K562 (cell line): ENCODE results near the gene APOL2. TPM values are rescaled to one million over a fixed set of nuclear protein-coding genes. Genes with fewer than 3 reads are reported as not detected.

ENCODE experiments used
- COPS2 ChIP-seq: fragments of 450-650 bp; conservative IDR thresholded peaks from 2 replicates; pipeline ENCODE4 v1.6.1; 2016; ENCODE audit warnings: mild to moderate bottlenecking, moderate library complexity
- KLF13 ChIP-seq: fragments of 450-650 bp; IDR thresholded peaks from 2 replicates; pipeline ENCODE4 v1.6.1; 2016; ENCODE audit warnings: missing genetic modification characterization, low read depth, mild to moderate bottlenecking, missing compliant biosample characterization, moderate library complexity, borderline replicate concordance
- MAZ ChIP-seq, 2 experiments: fragments of 450-650 bp in 1 of 2; sonication (generic) in 1 of 2; formaldehyde crosslinking; IDR thresholded peaks in 1 of 2; conservative IDR thresholded peaks in 1 of 2; 2 replicates each; pipeline versions ENCODE4 v1.4.0 to v1.5.0; 2020; ENCODE audit warnings: mild to moderate bottlenecking in 1 of 2, missing genetic modification reagents in 1 of 2
- MYC ChIP-seq, 2 experiments: fragments of 250-450 bp in 1 of 2; sonication (Bioruptor Pico) in 1 of 2; IDR thresholded peaks; 2 replicates each; pipeline versions ENCODE4 v1.5.1 to v1.6.1; 2012 to 2021; ENCODE audit warnings: low read depth in 2 of 2, borderline replicate concordance in 1 of 2, improper control_type of control experiment in 1 of 2, low read length in 1 of 2, mild to moderate bottlenecking in 1 of 2, moderate library complexity in 1 of 2
- RB1 ChIP-seq: fragments of 450-650 bp; IDR thresholded peaks from 2 replicates; pipeline ENCODE4 v1.6.1; 2017; ENCODE audit warnings: low read depth, mild to moderate bottlenecking
- RCOR1 ChIP-seq, 2 experiments: IDR thresholded peaks; 2 replicates each; pipeline ENCODE4 v1.6.1; 2012; ENCODE audit warnings: low read depth in 2 of 2, low read length in 2 of 2, borderline replicate concordance in 1 of 2, improper control_type of control experiment in 1 of 2
- SP1 ChIP-seq: sonication (generic); formaldehyde crosslinking; IDR thresholded peaks from 2 replicates; pipeline ENCODE4 v1.8.1; 2022; ENCODE audit warnings: mild to moderate bottlenecking, missing genetic modification reagents
- YY1 ChIP-seq, 3 experiments: IDR thresholded peaks; 2 replicates each; pipeline ENCODE4 v1.6.1; 2011; ENCODE audit warnings: low read length in 2 of 3, mild to moderate bottlenecking in 2 of 3, moderate library complexity in 2 of 3, borderline replicate concordance in 1 of 3, control low read depth in 1 of 3, low read depth in 1 of 3; ENCODE audit not compliant: insufficient read depth in 3 of 3, insufficient replicate concordance in 2 of 3, control insufficient read depth in 1 of 3, insufficient read length in 1 of 3; ENCODE audit errors: extremely low read depth in 1 of 3
- polyA plus RNA-seq, 8 experiments: library from polyadenylated mRNA; depleted of rRNA in 4 of 8; stranded (reverse) in 5 of 8; unstranded in 3 of 8; fragments of >200 nt; fragmentation: Nextera tagmentation in 2 of 8; fragmentation: Illumina TruSeq in 1 of 8; extraction: Ambion mirVana in 2 of 8; extraction: Trizol in 1 of 8; gene quantifications; 2 replicates each; pipeline versions ENCODE4 v1.2.1 to v1.2.3, GENCODE V29; 2011 to 2014; ENCODE audit warnings: inconsistent platforms in 1 of 8, missing spikeins in 1 of 8
- total RNA-seq, 7 experiments: library from RNA; depleted of rRNA in 6 of 7; stranded (reverse); fragments of >200 nt in 6 of 7; fragmentation: Illumina TruSeq in 2 of 7; extraction: Trizol in 2 of 7; gene quantifications; 2 replicates each; pipeline versions ENCODE4 v1.2.1 to v1.2.3, GENCODE V29; 2011 to 2021; ENCODE audit warnings: low replicate concordance in 1 of 7
- TF ChIP-seq, protein P1 (sequence below): sonication (generic); formaldehyde crosslinking; IDR thresholded peaks from 2 replicates; pipeline ENCODE4 v1.9.0; 2022; ENCODE audit warnings: mild to moderate bottlenecking, missing genetic modification reagents
- TF ChIP-seq, protein P2 (sequence below), 3 experiments: IDR thresholded peaks in 2 of 3; conservative IDR thresholded peaks in 1 of 3; 2 replicates each; pipeline ENCODE4 v1.5.1; 2011 to 2012; ENCODE audit warnings: low read length in 3 of 3, mild to moderate bottlenecking in 3 of 3, control low read depth in 2 of 3, improper control_type of control experiment in 1 of 3, inconsistent platforms in 1 of 3, low read depth in 1 of 3, mixed read lengths in 1 of 3, moderate library complexity in 1 of 3; ENCODE audit not compliant: insufficient read depth in 2 of 3
- TF ChIP-seq, protein P3 (sequence below): fragments of 450-650 bp; IDR thresholded peaks from 2 replicates; pipeline ENCODE4 v1.6.1; 2016; ENCODE audit warnings: low read depth

Gene APOL2
- total and polyA plus RNA-seq, 9 of the 15 experiments (the other 6 are each of a cell fraction or from before 2014, with no cell fraction given): 2.7 to 10.6 (median 8.9) TPM

DNA sequence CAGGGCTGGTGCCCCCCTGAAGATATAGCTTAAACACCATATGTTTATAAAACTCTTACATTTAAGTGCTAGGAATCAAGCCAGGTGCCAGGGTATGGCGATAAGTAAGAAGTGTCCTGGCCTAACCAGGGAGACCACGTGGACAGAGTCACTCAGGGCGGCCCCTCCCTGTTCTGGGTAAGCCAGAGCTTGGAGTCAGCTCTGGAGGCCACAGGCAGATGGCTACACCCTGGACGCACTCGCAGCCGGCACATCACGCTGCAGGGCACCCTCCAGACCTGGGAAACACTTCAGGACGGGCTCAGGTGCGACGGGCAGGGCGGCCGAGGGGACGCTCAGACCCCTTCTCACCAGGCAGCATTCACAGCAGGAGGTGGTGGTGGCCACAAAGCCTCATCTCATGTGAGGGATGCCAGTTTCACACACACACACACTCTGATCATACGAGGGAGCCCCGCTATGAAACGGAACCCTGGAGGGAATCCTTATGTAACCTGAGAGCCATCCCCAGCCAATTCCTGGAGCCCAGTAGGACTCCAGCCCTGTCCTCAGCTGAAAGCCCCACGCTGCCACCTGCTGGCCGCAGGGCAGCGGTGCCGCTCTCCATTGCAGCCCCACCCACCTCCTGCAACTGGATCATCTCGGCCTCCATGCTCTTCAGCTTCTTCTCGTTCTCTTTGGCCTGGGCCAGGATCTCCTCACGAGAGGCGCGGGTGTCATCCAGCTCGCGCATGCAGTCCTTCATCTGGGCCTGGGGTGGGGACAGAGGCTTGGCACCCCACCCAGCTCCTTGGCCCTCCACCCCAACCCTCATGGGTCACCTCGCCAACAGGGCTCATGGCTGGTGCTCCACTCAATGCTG is 47.0 kb upstream of the APOL2 start (continued):
- TF ChIP-seq, protein P1, sequence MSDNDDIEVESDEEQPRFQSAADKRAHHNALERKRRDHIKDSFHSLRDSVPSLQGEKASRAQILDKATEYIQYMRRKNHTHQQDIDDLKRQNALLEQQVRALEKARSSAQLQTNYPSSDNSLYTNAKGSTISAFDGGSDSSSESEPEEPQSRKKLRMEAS (CRISPR knock-in tag): no peak
- TF ChIP-seq SP1: 0 out of 2 replicates have a peak, but pooled peaks have one; percentile 36
- TF ChIP-seq, protein P2, sequence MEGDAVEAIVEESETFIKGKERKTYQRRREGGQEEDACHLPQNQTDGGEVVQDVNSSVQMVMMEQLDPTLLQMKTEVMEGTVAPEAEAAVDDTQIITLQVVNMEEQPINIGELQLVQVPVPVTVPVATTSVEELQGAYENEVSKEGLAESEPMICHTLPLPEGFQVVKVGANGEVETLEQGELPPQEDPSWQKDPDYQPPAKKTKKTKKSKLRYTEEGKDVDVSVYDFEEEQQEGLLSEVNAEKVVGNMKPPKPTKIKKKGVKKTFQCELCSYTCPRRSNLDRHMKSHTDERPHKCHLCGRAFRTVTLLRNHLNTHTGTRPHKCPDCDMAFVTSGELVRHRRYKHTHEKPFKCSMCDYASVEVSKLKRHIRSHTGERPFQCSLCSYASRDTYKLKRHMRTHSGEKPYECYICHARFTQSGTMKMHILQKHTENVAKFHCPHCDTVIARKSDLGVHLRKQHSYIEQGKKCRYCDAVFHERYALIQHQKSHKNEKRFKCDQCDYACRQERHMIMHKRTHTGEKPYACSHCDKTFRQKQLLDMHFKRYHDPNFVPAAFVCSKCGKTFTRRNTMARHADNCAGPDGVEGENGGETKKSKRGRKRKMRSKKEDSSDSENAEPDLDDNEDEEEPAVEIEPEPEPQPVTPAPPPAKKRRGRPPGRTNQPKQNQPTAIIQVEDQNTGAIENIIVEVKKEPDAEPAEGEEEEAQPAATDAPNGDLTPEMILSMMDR (IDR thresholded peaks at IDR 0.05 in 2 of 3, conservative IDR thresholded peaks at IDR 0.05 in 1 of 3; ENCODE audit: insufficient read depth in 2 of 3, low read depth in 1 of 3, low read length in 3 of 3): peak; percentile 84 to 93 (median 91)
- TF ChIP-seq MYC (IDR thresholded peaks at IDR 0.05; ENCODE audit: low read depth, low read length): 0 out of 2 replicates have a peak, but pooled peaks have one; percentile 16
- TF ChIP-seq MYC (CRISPR knock-in tag; IDR thresholded peaks at IDR 0.05; ENCODE audit: borderline replicate concordance, low read depth): no peak
- TF ChIP-seq KLF13: 0 out of 2 replicates have a peak, but pooled peaks have one; percentile 46
- no peak for TF ChIP-seq COPS2
- TF ChIP-seq RCOR1 (IDR thresholded peaks at IDR 0.05; ENCODE audit: borderline replicate concordance in 1 of 2, low read depth in 2 of 2, low read length in 2 of 2): peak in 1 of 2 experiments; percentile 24; a peak in 1 of 4 replicates
- TF ChIP-seq MAZ (CRISPR knock-in tag; conservative IDR thresholded peaks at IDR 0.05 in 1 of 2, IDR thresholded peaks at IDR 0.05 in 1 of 2): peak in 1 of 2 experiments; percentile 74; a peak in 2 of 4 replicates
- peak in 1 of 3 experiments; percentile 43 for TF ChIP-seq YY1 (IDR thresholded peaks at IDR 0.05; ENCODE audit: borderline replicate concordance in 1 of 3, control insufficient read depth in 1 of 3, extremely low read depth in 1 of 3, insufficient read depth in 3 of 3, insufficient read length in 1 of 3, insufficient replicate concordance in 2 of 3, low read depth in 1 of 3, low read length in 2 of 3)
- TF ChIP-seq RB1: peak; percentile 42; the same call in 1 of the 2 replicates
- TF ChIP-seq, protein P3, sequence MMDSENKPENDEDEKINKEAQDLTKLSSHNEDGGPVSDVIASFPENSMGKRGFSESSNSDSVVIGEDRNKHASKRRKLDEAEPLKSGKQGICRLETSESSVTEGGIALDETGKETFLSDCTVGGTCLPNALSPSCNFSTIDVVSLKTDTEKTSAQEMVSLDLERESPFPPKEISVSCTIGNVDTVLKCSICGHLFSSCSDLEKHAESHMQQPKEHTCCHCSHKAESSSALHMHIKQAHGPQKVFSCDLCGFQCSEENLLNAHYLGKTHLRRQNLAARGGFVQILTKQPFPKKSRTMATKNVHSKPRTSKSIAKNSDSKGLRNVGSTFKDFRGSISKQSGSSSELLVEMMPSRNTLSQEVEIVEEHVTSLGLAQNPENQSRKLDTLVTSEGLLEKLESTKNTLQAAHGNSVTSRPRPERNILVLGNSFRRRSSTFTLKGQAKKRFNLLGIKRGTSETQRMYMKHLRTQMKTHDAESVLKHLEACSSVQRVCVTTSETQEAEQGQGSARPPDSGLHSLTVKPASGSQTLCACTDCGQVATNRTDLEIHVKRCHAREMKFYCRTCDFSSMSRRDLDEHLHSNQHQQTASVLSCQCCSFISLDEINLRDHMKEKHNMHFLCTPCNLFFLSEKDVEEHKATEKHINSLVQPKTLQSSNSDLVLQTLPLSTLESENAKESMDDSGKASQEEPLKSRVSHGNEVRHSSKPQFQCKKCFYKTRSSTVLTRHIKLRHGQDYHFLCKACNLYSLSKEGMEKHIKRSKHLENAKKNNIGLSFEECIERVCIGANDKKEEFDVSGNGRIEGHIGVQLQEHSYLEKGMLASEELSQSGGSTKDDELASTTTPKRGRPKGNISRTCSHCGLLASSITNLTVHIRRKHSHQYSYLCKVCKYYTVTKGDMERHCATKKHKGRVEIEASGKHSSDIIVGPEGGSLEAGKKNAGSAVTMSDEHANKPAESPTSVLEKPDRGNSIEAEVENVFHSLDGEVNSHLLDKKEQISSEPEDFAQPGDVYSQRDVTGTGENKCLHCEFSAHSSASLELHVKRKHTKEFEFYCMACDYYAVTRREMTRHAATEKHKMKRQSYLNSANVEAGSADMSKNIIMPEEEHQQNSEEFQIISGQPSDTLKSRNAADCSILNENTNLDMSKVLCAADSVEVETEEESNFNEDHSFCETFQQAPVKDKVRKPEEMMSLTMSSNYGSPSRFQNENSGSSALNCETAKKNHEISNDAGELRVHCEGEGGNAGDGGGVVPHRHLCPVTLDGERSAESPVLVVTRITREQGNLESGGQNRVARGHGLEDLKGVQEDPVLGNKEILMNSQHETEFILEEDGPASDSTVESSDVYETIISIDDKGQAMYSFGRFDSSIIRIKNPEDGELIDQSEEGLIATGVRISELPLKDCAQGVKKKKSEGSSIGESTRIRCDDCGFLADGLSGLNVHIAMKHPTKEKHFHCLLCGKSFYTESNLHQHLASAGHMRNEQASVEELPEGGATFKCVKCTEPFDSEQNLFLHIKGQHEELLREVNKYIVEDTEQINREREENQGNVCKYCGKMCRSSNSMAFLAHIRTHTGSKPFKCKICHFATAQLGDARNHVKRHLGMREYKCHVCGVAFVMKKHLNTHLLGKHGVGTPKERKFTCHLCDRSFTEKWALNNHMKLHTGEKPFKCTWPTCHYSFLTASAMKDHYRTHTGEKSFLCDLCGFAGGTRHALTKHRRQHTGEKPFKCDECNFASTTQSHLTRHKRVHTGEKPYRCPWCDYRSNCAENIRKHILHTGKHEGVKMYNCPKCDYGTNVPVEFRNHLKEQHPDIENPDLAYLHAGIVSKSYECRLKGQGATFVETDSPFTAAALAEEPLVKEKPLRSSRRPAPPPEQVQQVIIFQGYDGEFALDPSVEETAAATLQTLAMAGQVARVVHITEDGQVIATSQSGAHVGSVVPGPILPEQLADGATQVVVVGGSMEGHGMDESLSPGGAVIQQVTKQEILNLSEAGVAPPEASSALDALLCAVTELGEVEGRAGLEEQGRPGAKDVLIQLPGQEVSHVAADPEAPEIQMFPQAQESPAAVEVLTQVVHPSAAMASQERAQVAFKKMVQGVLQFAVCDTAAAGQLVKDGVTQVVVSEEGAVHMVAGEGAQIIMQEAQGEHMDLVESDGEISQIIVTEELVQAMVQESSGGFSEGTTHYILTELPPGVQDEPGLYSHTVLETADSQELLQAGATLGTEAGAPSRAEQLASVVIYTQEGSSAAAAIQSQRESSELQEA: peak; percentile 78
